ENCODE data around the gene JAKMIP1. TPM values are rescaled to one million over a fixed set of nuclear protein-coding genes. Genes with fewer than 3 reads are reported as not detected.

JAKMIP1 gene
- total RNA-seq, 1 donor from 2014 or later, result not detected

DNA sequence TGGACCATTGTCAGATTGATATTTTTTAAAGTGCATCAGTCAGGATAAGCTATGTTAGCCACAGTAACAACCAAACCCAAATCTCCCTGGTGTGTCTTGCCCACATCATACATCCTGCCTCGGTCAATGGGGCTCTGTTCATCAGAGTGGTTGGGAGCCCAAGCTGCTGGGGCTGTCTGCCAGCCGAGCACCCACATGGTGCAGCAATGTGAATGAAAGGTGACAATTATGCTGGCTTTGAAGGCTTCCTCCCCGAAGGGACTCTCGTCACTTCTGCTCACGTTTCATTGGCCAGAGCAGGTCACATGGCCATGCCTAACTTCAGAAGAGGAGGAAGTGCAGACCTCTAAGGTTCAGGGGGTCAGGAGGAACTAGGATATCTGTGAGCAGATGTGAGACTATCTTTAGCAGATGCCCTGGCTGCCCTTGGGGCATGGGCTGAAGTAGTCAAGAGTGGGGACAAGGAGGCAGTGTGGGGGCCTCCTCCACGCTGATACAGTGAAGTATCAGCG lies 1.3 kb upstream of the JAKMIP1 start:
- TF ChIP-seq, protein P1, sequence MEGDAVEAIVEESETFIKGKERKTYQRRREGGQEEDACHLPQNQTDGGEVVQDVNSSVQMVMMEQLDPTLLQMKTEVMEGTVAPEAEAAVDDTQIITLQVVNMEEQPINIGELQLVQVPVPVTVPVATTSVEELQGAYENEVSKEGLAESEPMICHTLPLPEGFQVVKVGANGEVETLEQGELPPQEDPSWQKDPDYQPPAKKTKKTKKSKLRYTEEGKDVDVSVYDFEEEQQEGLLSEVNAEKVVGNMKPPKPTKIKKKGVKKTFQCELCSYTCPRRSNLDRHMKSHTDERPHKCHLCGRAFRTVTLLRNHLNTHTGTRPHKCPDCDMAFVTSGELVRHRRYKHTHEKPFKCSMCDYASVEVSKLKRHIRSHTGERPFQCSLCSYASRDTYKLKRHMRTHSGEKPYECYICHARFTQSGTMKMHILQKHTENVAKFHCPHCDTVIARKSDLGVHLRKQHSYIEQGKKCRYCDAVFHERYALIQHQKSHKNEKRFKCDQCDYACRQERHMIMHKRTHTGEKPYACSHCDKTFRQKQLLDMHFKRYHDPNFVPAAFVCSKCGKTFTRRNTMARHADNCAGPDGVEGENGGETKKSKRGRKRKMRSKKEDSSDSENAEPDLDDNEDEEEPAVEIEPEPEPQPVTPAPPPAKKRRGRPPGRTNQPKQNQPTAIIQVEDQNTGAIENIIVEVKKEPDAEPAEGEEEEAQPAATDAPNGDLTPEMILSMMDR (conservative IDR thresholded peaks at IDR 0.05; ENCODE audit: low read depth, low read length), result no peak
- no peak overlapping the region for H3K4me3 ChIP-seq (ENCODE audit: low read depth, low read length)
- no peak for DNase-seq (ENCODE audit: low read depth)

DNA sequence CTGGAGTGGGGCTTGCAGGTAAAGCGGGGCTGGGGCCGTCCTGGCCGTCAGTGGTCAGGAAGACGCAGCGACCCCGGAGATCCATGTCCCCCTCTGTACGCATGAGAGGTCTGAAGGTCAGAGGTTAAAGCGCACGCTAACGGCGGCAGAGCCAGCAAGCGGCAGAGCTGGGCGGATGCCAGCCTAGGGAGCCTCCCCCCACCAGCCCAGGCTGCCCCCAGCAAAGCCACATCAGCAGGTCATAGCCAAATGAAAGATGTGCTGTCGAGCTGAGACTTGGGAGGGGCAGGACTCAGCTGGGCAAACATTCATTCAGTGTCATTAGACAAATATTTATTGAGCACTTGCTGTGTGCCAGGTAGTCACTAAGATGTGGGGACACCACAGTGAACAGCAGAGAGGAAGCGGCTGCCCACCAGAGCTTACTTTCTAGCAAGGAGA lies 593 bp upstream of the JAKMIP1 start:
- TF ChIP-seq, protein P1 (conservative IDR thresholded peaks at IDR 0.05; ENCODE audit: low read depth, low read length), result no peak
- DNase-seq (ENCODE audit: low read depth), result no peak
- H3K4me3 ChIP-seq (ENCODE audit: low read depth, low read length), result no peak overlapping the region

DNA sequence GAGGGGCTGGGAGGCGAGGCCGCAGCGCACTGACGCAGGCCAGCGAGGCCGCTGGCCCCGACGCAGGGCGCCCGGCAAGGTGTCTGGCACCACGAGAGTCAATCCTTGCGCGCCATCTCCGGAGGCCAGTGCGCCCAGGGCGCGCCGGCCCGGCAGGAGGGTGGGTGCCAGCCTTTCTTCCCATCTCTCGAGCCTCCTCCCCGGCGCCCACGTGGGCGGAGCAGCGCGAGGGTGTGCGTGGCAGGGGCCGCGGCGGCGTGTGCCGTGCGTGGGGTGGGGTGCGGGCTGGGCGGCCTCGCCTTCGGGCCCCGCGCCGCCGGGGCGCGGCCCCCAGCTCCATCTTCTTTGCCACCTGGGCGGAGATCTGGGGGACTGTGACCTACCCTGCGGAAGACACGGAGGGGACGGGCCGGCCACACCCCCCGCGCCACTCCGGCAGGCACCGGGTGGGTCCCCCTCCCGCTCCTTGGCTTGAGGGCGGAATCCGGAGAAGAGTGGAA lies 877 bp downstream of the JAKMIP1 start:
- no peak overlapping the region for H3K4me3 ChIP-seq (ENCODE audit: low read depth, low read length)
- TF ChIP-seq, protein P1 (conservative IDR thresholded peaks at IDR 0.05; ENCODE audit: low read depth, low read length), result no peak
- no peak for DNase-seq (ENCODE audit: low read depth)

DNA sequence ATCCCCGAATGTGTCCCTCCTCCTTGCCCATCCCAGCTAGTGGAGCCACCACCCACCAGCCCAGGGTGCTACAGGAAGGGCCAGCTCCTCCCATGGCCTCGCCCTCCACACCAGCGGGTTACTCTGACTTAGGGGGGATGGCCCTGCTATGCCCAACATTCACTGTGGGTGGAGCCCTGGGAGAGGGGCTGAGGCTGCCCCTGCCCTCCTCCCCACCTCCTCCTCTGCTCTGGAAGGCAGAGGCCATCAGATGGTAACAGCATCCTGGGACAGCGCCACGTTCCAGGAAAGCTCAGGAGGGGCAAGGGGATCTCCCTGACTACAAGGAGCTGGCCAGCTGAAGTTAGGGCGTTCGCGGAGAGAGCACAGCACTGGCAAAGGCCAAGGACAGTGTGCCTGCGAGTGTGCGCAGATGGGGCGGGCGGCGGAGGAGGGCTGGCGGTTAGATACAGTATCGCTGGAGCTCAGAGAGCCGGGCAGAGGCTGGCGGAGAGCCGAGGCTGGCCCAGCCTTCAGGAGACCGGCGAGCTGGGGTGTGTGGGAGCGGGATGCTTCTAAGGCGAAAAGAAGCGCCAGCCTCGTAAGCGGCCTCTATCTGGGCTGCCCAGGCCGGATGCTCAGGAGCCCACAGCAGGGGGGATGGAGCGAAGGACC lies 1.5 kb downstream of the JAKMIP1 start:
- TF ChIP-seq, protein P1 (conservative IDR thresholded peaks at IDR 0.05; ENCODE audit: low read depth, low read length), result no peak
- no peak overlapping the region for H3K4me3 ChIP-seq (ENCODE audit: low read depth, low read length)
- DNase-seq (ENCODE audit: low read depth), result no peak

DNA sequence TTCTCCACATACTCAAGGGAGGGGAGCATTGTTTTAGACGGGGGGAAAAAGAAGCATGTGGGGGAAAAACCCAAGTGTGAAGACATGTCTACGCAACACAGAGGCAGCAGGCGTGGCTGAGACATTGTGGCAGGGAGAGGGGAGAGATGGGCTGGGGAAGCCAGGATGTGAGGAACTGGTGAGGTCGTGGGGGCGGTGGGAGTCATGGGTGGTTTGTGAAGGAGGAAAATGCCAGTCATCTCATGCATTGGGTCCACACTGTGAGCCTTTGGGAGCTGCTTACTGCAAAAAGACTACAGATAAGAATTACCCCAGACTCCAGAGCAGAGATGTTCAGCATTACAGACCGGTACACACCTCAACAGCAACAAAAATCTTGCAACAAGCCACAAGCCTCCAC lies 2.1 kb downstream of the JAKMIP1 start:
- TF ChIP-seq, protein P1 (conservative IDR thresholded peaks at IDR 0.05; ENCODE audit: low read depth, low read length), result no peak
- DNase-seq (ENCODE audit: low read depth), result no peak
- H3K4me3 ChIP-seq (ENCODE audit: low read depth, low read length), result no peak overlapping the region

DNA sequence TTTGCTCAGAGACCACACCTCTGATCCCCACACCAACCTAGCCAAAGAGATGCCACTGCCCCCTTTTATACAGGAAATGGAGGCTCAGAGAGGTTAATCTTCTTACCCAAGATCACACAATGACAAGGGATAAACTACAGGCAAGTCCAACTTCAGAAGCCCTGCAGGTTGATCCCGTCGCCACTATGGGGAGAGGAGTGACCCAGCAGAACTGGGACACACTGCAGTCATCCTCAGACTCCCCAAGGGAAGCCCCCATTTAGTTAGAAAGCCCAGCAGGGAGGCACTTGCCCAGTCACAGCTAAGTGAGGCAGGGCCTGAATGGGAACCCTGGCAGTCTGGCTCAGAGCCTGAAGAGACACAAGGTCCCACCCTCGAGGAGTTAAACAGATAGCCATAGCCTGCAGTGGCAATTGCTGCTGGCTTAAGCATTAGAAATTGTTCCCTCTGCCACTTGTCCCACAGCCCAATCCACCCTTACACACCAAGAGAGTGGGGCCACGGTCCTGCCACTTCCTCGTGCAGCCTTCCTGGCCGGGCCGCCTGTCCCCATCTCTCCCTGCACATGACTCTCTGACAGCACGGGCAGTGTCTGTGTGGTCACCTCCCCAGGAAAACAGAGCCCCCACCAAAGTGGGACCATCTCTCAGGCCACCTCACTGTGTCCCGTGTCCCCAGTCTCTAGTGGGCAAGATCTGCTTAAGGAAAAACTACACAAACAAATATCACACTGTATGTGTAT lies 2.7 kb downstream of the JAKMIP1 start:
- H3K4me3 ChIP-seq (ENCODE audit: low read depth, low read length), result no peak overlapping the region
- no peak for DNase-seq (ENCODE audit: low read depth)
- TF ChIP-seq, protein P1 (conservative IDR thresholded peaks at IDR 0.05; ENCODE audit: low read depth, low read length), result no peak

Data from epithelial cell of proximal tubule (primary cell).